GM21423 (cell line): ENCODE measurements around the gene DIP2B.
"Not testable (repeated sequence)": the region's sequence is repeated elsewhere in the genome, so short reads cannot be mapped to it uniquely, and the experiment has no call there.

Experiments
- ATAC-seq: cut with Tn5 transposase; IDR thresholded peaks from one replicate; pipeline ENCODE4 v1.9.1; 2021; ENCODE audit warnings: mild to moderate bottlenecking, moderate library complexity; ENCODE audit not compliant: unreplicated experiment

DIP2B gene, protein sequence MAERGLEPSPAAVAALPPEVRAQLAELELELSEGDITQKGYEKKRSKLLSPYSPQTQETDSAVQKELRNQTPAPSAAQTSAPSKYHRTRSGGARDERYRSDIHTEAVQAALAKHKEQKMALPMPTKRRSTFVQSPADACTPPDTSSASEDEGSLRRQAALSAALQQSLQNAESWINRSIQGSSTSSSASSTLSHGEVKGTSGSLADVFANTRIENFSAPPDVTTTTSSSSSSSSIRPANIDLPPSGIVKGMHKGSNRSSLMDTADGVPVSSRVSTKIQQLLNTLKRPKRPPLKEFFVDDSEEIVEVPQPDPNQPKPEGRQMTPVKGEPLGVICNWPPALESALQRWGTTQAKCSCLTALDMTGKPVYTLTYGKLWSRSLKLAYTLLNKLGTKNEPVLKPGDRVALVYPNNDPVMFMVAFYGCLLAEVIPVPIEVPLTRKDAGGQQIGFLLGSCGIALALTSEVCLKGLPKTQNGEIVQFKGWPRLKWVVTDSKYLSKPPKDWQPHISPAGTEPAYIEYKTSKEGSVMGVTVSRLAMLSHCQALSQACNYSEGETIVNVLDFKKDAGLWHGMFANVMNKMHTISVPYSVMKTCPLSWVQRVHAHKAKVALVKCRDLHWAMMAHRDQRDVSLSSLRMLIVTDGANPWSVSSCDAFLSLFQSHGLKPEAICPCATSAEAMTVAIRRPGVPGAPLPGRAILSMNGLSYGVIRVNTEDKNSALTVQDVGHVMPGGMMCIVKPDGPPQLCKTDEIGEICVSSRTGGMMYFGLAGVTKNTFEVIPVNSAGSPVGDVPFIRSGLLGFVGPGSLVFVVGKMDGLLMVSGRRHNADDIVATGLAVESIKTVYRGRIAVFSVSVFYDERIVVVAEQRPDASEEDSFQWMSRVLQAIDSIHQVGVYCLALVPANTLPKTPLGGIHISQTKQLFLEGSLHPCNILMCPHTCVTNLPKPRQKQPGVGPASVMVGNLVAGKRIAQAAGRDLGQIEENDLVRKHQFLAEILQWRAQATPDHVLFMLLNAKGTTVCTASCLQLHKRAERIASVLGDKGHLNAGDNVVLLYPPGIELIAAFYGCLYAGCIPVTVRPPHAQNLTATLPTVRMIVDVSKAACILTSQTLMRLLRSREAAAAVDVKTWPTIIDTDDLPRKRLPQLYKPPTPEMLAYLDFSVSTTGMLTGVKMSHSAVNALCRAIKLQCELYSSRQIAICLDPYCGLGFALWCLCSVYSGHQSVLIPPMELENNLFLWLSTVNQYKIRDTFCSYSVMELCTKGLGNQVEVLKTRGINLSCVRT (N-terminal part only)

DNA sequence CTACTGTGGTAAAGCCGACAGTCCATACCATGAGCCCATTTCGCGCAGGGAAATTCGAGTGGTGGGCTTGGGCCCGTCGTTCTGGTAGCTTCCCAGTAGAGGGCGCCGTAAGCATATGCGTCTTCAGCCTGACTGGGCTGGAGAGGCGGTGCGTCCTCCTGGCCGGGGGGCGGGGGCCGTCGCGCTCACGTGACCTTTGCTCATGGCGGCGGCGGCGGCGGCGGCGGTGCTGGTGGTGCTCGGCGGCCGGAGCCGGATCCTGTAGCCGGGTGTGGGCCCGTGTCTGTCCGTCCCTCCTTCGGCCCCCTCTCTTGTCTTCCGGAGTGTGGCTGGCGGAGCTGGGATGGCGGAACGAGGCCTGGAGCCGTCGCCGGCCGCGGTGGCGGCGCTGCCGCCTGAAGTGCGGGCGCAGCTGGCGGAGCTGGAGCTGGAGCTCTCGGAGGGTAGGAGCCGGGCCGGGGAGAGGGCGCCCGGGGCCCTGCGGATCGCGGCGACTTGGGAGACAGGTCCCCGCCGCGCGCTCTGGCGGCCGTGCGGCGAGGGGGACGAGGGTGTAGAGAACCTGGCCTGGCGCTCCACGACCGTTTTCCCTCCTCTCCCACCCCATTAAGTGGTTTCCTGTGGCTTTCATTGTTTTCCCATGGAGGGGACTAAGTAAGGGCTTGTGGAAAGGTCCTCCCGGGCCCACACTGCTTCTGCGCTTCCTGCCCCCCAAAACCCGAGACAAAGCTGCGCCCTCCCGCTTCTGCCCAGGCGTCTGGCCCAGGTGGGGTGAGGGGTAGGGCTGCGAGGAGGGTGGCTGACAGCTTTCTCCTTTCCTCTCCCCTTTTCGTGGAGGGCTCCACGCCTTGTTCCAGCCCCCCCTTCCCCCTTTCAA lies at the start of gene DIP2B:
DIP2B (plus strand) TSS at position 188 of the 877 bp plus-strand sequence; CDS start at position 344, 156 bp downstream.
- ATAC-seq, result peak; percentile 78

DNA sequence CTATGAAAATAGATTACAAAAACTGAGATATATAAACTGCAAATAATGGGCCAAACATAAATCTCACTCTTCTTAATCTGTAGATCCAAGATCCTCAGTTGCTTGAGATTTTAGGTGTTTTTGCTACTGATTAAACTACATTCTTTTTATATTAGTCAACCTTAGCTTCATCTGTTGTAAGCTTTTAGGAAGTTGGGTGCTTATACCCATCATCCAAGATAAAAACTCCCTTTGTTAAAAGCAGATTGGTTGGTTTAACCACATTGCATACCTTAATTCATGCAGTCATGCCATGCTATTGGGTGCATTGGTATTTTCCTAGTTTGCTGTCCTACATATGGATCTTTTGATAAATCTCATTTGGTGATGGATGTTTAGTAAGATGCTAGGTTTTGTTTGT lies 46.2 kb upstream of the DIP2B start:
- ATAC-seq, result no peak

- no peak for ATAC-seq
These were observed 37.3 kb upstream of the DIP2B start for GRCh38 chr12:50467439-50467838.

DNA sequence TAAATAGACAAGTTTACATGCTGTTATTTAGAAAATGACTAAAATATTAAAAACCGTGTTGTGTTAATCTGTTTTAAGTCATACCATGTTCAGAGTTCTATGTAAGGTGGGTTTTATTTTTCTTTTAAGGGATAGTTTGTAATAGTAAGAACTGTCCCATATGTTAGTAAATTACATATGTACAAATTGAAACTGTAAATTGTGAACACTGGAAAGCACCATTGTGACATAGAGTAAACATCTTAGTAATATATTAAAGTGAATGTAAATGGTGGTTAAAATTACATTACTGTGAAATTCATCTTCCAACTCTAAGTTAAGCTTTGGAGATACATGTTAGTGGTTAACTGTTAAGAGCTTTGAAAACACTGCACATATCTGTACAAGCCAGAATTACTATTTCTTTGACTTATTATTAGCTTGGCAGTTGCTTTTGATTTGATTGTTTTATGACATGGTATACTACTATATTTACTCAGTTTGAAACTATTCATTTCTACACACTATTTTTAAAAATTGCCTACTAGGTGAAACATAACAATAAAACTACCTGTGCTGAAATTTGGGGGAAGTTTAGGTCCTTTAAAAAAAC lies 27.4 kb upstream of the DIP2B start:
- no peak for ATAC-seq

GRCh38 chr12:50482571-50482970 lies 22.2 kb upstream of the DIP2B start:
- ATAC-seq, result no peak

DNA sequence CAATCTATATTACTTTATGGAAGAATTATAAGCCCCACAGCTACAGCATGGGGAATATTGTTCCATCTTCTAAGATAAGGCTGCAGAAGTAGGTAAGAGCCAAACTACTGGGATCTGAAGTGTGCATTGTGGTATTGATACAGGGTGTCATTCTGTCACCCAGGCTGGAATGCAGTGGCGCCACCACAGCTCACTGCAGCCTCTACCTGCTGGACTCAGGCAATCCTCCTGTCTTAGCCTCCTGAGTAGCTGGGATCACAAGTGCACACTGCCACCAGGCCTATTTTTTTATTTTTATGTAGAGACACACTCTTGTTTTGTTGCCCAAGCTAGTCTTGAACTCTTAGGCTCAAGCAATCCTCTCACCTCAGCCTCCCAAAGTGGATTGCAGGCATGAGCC lies 21.3 kb upstream of the DIP2B start:
- no peak for ATAC-seq

DNA sequence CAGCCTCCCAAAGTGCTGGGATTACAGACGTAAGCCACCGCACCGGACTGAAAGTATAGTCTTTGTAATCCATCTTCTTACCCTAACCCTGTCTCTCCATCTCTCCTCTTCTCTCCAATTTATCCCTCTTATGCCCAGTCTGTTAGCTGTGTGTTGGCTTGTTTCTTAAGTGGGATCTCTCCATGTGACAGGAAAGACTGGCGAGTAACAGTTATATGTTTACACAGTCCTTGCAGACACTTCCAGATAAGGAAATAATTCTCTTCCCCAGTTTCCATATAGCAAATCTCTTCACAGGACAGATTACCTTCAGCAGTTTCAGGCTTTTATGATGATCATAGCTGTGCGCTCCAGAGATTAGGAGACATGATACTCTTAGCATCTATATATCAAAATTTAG lies 16.0 kb upstream of the DIP2B start:
- ATAC-seq, result no peak

DNA sequence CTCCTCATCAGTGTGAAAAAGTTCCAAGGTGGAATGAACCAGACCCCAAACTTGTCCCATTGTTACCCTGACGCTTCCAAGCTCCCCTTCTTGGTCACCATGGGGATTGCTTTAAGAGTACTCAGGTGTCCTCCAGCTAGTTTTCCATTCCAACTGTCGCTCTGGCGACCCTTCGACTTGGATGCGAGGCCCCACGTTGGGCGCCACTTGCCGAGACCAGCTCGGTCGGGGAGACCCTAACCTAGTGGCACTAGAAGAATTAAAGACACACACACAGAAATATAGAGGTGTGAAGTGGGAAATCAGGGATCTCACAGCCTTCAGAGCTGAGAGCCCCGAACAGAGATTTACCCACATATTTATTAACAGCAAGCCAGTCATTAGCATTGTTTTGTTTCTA lies 6.7 kb upstream of the DIP2B start:
- not testable (repeated sequence) for ATAC-seq

GRCh38 chr12:50505675-50506530 lies 1.1 kb downstream of the DIP2B start:
- ATAC-seq, result no peak

DNA sequence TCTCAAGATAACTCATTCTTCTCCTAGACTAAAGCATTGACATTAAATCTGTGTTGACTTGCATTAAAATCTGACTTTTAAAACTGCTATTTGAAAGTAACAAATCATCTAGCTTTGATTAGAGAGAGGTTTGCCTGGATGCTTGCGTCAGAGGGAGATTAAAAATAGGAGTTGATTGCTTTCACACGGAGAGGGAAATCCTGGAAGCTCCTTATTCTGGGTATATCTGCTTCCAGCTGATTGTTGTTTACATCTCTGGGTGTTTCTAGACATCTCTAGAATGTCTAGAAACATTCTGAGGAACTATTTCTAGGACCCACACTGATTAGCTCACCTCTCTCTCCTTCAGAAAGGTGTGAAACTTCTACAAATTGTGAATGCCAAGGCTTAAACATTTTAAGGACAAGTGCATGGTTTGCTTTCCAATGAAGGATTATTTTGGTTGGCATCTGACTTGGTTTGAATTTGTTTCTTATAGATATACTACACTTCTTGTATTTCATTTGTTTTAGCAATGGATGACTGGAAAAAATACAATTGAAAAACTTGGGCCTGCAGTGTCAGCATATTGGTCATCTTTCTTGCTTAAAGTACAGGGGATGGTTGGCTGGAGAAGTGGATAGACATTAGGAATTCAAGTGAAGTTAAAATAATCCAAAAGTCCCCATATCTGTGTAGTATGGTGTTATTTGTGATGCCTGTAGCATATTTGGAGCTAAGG lies 2.1 kb downstream of the DIP2B start:
- ATAC-seq, result no peak

GRCh38 chr12:50507474-50507838 lies 2.7 kb downstream of the DIP2B start:
- ATAC-seq, result no peak

- no peak for ATAC-seq
These were observed 3.1 kb downstream of the DIP2B start for GRCh38 chr12:50507930-50508329.

DNA sequence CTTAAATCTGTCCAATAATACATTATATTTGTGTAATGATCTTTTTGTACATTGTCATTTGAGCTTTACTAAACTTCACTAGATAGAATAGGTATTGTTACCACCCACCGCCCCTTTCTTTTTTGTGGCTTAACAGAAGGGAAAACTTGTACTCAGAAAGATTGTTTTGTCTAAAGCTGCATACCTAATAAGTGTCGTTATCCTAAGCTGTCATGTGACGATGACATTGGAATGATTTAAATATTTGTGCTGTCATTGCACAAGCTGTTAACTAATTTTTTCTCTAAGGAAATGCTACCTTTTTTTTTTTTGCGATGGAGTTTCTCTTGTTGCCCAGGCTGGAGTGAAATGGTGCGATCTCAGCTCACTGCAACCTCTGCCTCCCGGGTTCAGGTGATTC lies 3.6 kb downstream of the DIP2B start:
- ATAC-seq, result no peak

DNA sequence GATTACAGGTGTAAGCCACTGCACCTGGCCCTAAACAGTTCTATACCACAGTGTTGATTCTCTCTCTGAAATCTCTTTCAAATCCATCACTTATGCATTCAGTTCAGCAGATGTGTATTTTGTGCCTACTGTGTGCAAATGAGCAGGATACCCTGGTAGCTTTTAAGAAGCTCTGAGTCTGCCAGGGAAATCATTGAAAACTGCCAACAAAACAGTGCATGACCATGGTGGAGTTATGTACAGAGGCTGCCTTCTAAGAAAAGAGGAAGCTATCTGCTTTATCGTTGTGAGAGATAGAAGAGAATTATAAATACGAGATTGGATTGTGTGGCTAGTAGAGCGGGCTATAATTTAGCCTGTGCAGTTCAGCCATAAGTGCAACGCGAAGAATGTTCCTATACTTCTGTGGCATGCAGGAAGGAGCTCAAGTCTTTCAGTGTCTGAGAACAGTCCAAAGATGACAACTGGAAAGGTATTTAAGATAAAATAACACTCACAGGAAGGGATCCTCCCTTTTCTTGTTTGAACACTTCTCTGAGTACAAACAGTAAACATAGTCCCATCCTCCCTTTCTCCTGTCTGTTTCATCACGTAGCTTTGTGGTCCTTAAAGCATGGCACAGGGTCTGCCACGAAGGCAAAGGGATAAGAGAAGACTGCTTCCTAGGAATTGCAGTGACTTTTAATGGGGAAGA lies 4.3 kb downstream of the DIP2B start:
- ATAC-seq, result no peak

GRCh38 chr12:50514526-50515276 lies 9.9 kb downstream of the DIP2B start:
- peak; percentile 38 for ATAC-seq

DNA sequence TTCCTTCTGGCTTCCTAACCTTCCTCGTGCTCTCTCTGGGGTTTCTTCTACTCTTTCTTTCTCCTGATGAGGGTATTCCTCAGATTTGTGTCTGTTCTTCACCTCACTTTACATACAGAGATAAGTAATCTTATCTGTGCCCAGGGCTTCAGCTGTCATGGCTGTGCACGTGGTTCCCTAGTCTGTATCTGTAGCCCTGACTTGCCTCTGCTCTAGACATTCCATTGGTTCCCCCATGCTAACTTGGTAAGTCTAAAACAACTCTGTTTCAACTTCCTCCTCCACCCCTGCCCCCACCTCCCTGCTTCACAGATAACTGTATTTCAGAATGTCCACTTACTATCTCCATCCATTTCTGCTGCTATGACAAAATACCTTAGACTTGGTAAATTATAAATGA lies 10.8 kb downstream of the DIP2B start:
- ATAC-seq, result no peak
